Activated CD4-positive, alpha-beta T cell treated with anti-CD3 and anti-CD28 coated beads, Interleukin-2, amount 10 ng/mL, durations not matched to agents 7 days and 5 days (primary cell): ENCODE measurements around the gene GPX4. TPM values are rescaled to one million over a fixed set of nuclear protein-coding genes. Genes with fewer than 3 reads are reported as not detected.

Experiments
- CTCF ChIA-PET: fragments of 350-600 bp; sonication (Branson Sonifier 250); formaldehyde crosslinking; loops from one replicate; lab custom pipeline; 2021; ENCODE audit warnings: antibody characterized with exemption; lab: Charles Lee
- POLR2A ChIA-PET: fragments of 350-600 bp; sonication (Branson Sonifier 250); formaldehyde crosslinking; loops from one replicate; lab custom pipeline; 2021; ENCODE audit warnings: antibody characterized with exemption; lab: Charles Lee
- DNase-seq: peaks from one replicate; pipeline ENCODE4 v3.0.0-alpha.2; 2020
- H3K27ac Mint-ChIP-seq: one replicate; pipeline ENCODE4 v1.8.0; 2021; ENCODE audit warnings: mild to moderate bottlenecking, moderate library complexity, mixed read lengths
- H3K27me3 Mint-ChIP-seq: one replicate; pipeline ENCODE4 v1.8.0; 2021; ENCODE audit warnings: mixed read lengths
- H3K36me3 Mint-ChIP-seq: one replicate; pipeline ENCODE4 v1.8.0; 2021; ENCODE audit warnings: low read depth, mixed read lengths
- H3K4me1 Mint-ChIP-seq: one replicate; pipeline ENCODE4 v1.8.0; 2021; ENCODE audit warnings: mixed read lengths
- H3K4me3 Mint-ChIP-seq: one replicate; pipeline ENCODE4 v1.8.0; 2021; ENCODE audit warnings: mild to moderate bottlenecking, moderate library complexity, mixed read lengths
- H3K9me3 Mint-ChIP-seq: one replicate; pipeline ENCODE4 v1.8.0; 2021; ENCODE audit warnings: mixed read lengths
- total RNA-seq, 2 experiments: library from RNA; stranded (reverse); gene quantifications; one replicate each; pipeline ENCODE4 v1.2.3, GENCODE V29; 2021

Gene GPX4
- total RNA-seq, 2 experiments from 2014 or later: 106 to 114 TPM

DNA sequence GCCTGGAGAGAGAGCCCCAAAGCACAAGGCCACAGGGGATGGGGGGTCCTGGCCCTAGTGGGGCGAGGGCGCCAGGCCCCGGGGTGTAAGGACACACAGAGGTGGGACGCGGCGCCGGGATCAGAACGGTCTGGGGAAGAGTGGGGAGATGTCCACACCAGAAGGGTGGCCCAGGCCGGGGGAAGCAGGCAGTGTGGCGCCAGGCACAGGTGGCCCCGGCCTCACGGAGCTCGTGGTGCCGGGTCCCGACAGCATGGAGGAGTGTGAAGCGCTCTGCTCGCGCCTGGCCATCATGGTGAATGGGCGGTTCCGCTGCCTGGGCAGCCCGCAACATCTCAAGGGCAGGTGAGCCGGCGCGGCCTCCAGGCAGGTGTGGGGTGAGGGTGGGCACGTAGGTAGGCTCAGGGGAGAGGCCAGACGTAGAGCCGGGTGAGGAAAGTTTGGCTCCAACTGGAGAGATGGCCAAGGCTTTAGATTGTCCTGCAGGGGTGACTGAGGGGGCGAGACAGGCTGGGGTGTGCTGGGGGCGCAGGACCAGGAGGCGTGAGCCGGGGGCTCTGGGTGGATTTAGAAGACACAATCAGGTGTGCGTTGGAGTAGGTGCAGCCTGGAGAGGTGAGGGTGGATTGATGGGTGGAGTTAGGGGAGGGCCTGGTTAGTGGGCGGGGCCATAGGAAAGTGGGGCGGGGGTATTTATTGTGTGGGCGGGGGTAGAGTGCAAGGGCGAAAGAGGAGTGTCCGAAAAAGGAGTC lies 39.7 kb upstream of the GPX4 start:
- no peak for DNase-seq
- H3K36me3 Mint-ChIP-seq: peaks cover 27% of the 10 kb centered on the region
- no peak overlapping the region for H3K4me3 Mint-ChIP-seq
- peaks cover 38% of the 10 kb centered on the region for H3K4me1 Mint-ChIP-seq
- ChIA-PET POLR2A (no interaction called here), CTCF (interaction anchor here (0.9 to 4.7 kb wide), 20 partner anchors 8 to 200 kb away, joined by 3 to 72 read pairs (median 6); partner anchors contain the start of gene CNN2)
- no peaks in the 10 kb centered on the region for H3K9me3 Mint-ChIP-seq
- no peak overlapping the region for H3K27ac Mint-ChIP-seq
- H3K27me3 Mint-ChIP-seq: no peaks in the 10 kb centered on the region

DNA sequence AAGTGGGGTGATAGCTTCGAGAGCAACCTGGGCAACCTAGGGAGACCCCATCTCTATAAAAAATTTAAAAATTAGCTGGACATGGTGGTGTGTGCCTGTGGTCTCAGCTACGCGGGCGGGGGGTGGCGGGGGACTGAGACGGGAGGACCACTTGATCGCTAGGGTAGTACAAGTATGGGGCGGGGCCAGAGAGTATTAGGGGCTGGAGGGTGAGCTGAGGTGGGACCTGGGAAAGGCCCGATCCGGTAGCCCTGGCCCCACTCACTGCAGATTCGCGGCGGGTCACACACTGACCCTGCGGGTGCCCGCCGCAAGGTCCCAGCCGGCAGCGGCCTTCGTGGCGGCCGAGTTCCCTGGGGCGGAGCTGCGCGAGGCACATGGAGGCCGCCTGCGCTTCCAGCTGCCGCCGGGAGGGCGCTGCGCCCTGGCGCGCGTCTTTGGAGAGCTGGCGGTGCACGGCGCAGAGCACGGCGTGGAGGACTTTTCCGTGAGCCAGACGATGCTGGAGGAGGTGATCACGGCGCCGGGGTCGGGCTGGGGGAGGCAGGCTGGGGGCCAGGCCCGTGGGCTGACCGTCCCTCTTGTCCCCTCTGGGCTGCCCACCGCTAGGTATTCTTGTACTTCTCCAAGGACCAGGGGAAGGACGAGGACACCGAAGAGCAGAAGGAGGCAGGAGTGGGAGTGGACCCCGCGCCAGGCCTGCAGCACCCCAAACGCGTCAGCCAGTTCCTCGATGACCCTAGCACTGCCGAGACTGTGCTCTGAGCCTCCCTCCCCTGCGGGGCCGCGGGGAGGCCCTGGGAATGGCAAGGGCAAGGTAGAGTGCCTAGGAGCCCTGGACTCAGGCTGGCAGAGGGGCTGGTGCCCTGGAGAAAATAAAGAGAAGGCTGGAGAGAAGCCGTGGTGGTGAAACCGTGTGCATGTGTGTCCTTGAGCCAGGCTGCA lies 38.9 kb upstream of the GPX4 start:
- H3K9me3 Mint-ChIP-seq: no peaks in the 10 kb centered on the region
- ChIA-PET POLR2A (no interaction called here), CTCF (interaction anchor here (0.9 to 4.7 kb wide), 25 partner anchors 9 to 201 kb away, joined by 3 to 72 read pairs (median 5); partner anchors contain the start of gene CNN2)
- peak overlapping the region; percentile 55 for H3K4me3 Mint-ChIP-seq
- H3K4me1 Mint-ChIP-seq: peaks cover 39% of the 10 kb centered on the region
- peak overlapping the region; percentile 62 for H3K27ac Mint-ChIP-seq
- H3K27me3 Mint-ChIP-seq: no peaks in the 10 kb centered on the region
- DNase-seq: peak; percentile 70
- H3K36me3 Mint-ChIP-seq: peaks cover 28% of the 10 kb centered on the region

DNA sequence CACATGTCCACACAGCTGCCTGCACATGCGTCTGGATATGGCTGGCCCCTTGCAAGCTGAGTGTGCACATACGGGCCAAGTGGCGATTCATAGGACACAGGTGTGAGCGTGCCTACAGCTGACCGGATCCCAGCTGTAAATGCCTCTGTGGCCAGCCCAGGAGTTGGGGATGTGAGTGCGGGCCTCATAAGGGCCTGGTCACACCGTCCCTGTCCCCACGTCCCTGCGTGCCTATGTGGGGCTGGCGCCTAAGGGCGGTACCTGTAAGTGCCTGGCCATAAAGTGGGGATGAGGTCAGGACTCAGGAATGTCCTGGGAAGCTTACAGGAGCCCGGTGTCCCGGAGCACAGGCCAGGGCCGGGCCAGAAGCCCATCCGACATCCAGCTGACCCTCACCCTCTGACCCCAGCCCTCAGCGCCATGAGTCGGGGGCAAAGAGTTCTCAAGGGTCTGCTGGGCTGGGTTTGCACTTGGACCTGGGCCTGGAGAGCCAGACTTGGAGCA lies 38.1 kb upstream of the GPX4 start:
- H3K36me3 Mint-ChIP-seq: peaks cover 31% of the 10 kb centered on the region
- DNase-seq: no peak
- H3K27me3 Mint-ChIP-seq: no peaks in the 10 kb centered on the region
- peak overlapping the region; percentile 68 for H3K4me3 Mint-ChIP-seq
- ChIA-PET POLR2A (interaction anchor here (0.5 kb wide), 1 partner anchor 10 kb away, joined by 3 read pairs; no protein-coding TSS in a partner anchor), CTCF (interaction anchor here (0.6 to 4.7 kb wide), 17 partner anchors 9 to 208 kb away, joined by 3 to 72 read pairs (median 7); partner anchors contain the start of gene CNN2)
- peaks cover 44% of the 10 kb centered on the region for H3K4me1 Mint-ChIP-seq
- H3K9me3 Mint-ChIP-seq: no peaks in the 10 kb centered on the region
- H3K27ac Mint-ChIP-seq: peak overlapping the region; percentile 71

DNA sequence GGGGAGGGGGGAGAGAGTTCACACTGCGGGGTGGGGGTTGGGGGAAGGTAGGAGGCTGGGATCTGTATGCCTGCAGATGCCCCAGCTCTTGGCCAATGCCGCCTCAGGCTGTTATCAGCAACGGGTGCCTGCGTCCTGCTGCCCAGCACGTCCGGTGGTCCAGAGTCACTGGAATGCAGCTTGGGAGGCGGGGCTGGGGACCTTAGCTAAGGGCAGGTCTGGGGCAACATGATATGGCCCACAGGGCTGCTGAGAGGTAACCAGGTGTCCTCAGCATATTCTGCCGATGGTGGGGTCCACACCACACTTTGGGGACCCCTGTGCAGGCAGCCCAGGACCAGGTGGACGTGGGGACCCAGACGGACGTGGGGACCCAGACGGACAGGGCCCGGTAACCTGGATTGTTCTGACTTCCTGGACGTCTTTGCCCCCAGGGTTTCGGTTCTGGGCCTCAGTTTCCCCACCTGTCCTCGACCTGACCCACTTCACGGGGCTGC lies 37.5 kb upstream of the GPX4 start:
- H3K9me3 Mint-ChIP-seq: no peaks in the 10 kb centered on the region
- H3K4me3 Mint-ChIP-seq: peak overlapping the region; percentile 68
- POLR2A ChIA-PET: interaction anchor here (0.9 kb wide), 1 partner anchor 21 kb away, joined by 3 read pairs; no protein-coding TSS in a partner anchor
- peaks cover 44% of the 10 kb centered on the region for H3K4me1 Mint-ChIP-seq
- CTCF ChIA-PET: interaction anchor here (0.6 to 4.7 kb wide), 12 partner anchors 10 to 207 kb away, joined by 3 to 72 read pairs (median 8); partner anchors contain the start of genes ABCA7 and CNN2
- no peaks in the 10 kb centered on the region for H3K27me3 Mint-ChIP-seq
- H3K36me3 Mint-ChIP-seq: peaks cover 31% of the 10 kb centered on the region
- peak overlapping the region; percentile 71 for H3K27ac Mint-ChIP-seq
- no peak for DNase-seq

DNA sequence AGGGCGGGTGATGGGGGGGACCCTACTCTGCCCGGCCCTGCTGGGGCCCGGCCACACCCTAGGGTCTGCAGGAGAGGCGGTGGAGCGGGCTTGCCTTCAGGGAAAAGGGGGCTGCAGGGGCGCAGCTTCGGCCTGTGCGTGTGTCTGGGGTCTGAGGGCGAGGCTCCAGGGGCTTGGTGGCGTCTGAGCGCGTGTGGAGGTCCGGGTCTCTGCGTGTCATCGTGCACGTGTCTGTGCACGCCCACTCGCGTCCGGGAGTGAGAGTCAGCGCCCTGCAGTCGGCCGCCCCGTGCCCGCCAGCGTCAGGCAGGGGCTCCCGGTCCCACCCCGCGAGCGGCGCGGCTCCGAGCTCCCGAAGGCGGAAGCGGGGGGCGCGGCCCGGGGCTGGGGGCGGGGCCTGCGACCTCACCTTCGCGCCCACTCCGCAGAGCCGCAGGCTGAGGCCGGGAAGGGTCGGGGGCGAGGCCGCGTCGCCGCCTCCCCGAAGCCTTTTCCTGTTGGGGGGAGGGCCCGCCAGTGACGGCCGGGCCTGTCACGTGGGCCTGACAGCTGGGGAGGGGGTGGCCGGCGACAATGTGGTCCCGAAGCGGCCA lies 37.0 kb upstream of the GPX4 start, which contains the start of gene ARHGAP45:
Gene ARHGAP45, plus strand, starts transcription at position 420 of the 593 bp plus-strand sequence. CDS start 239 bp downstream, outside the sequence.
- Mint-ChIP-seq H3K4me1 (peaks cover 47% of the 10 kb centered on the region), H3K36me3 (peaks cover 33% of the 10 kb centered on the region)
- CTCF ChIA-PET: interaction anchor here (0.9 to 4.7 kb wide), 11 partner anchors 11 to 177 kb away, joined by 3 to 72 read pairs (median 6); partner anchors contain the start of genes ABCA7 and RNU6-2

DNA sequence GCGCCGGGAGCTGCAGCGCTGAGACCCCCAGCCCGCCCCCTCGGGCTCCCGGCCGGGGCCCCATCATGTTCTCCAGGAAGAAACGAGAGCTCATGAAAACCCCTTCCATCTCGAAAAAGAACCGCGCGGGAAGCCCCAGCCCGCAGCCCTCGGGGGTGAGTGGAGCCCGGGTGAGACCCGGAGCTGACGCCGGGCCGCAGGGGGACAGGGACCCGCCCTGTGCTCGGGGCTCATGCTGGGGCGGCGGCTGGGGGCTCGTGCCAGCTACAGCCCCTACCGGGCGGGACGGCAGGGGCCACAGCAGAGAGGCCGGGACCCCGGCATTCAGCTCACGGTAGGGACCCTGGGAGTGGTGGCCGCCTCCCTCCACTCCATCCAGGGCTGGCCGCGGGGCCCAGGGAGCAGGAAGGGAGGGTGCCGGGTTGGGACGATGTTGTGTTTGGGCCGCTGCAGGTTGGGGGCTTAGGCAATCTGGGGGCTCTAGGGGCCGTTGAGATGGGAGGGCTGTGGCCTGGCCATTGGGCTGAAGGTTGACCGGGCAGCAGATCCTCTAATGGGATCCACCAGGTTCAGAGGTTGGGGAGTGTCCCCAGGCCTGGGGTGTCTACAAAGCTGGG lies 36.3 kb upstream of the GPX4 start:
- Mint-ChIP-seq H3K4me1 (peaks cover 51% of the 10 kb centered on the region), H3K4me3 (peak overlapping the region; percentile 91), H3K27ac (peak overlapping the region; percentile 95), H3K9me3 (no peaks in the 10 kb centered on the region), H3K27me3 (no peaks in the 10 kb centered on the region), H3K36me3 (peaks cover 36% of the 10 kb centered on the region)
- no peak for DNase-seq
- CTCF ChIA-PET: interaction anchor here (0.6 to 4.7 kb wide), 10 partner anchors 11 to 204 kb away, joined by 3 to 72 read pairs (median 4); partner anchors contain the start of genes ABCA7 and RNU6-2
- POLR2A ChIA-PET: interaction anchor here (0.6 to 1.0 kb wide), 5 partner anchors 19 to 29 kb away, joined by 3 read pairs; no protein-coding TSS in a partner anchor

More for the DNA sequence above, 37.0 kb upstream of the GPX4 start, which contains the start of gene ARHGAP45:
- POLR2A ChIA-PET: interaction anchor here (0.6 to 1.0 kb wide), 3 partner anchors 20 to 28 kb away, joined by 3 read pairs; no protein-coding TSS in a partner anchor
- H3K27ac Mint-ChIP-seq: peak within 1 kb of the TSS; percentile 95
- H3K27me3 Mint-ChIP-seq: no peaks in the 10 kb centered on the region
- H3K9me3 Mint-ChIP-seq: no peaks in the 10 kb centered on the region
- DNase-seq: peak; percentile 88
- H3K4me3 Mint-ChIP-seq: peak within 1 kb of the TSS; percentile 91

DNA sequence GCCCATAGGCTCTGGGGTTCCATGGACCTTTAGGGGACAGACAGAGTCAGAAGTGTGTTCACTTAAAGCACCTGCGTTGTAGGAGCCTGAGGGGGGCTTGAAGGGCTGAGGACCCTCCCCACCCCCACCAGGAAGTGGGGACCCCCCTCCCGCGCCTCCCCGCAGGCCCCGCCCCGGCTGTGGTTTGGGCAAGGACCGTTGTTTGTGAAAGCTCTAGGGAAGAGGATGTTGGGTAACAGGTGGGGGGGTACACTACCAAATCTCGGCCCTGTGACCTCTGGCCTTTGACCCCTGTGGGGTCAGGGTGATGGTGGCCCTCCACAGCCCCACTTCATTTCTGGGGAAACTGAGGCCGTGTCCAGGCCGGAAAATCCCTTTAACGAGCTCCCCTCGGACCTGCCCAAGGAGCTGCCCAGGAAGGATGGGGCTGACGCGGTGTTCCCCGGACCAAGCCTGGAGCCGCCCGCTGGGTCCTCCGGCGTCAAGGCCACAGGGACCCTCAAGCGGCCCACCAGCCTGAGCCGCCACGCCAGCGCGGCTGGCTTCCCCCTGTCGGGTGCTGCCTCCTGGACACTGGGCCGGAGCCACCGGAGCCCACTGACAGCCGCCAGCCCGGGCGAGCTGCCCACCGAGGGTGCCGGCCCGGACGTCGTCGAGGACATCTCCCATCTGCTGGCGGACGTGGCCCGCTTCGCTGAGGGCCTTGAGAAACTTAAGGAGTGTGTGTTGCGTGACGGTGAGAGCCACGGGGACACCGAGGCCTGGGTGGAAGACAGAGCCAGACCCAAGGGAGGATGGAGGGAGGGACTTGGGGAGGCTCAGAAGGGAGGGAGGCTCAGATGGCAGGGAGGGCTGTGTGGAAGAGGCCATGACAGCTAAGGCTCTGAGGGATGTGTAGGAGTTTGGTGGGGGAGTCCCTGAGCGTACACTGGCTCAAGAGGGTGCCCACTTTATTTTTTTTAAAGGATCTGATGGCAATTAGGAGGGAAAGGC lies 35.5 kb upstream of the GPX4 start:
- peaks cover 58% of the 10 kb centered on the region for H3K4me1 Mint-ChIP-seq
- H3K9me3 Mint-ChIP-seq: no peaks in the 10 kb centered on the region
- peak; percentile 86 for DNase-seq
- peaks cover 43% of the 10 kb centered on the region for H3K36me3 Mint-ChIP-seq
- ChIA-PET POLR2A (interaction anchor here (0.6 to 1.0 kb wide), 4 partner anchors 18 to 405 kb away, joined by 3 read pairs; partner anchors contain the start of gene RNF126), CTCF (interaction anchor here (0.6 to 4.7 kb wide), 8 partner anchors 10 to 205 kb away, joined by 3 to 72 read pairs (median 4); partner anchors contain the start of gene RNU6-2)
- peak overlapping the region; percentile 91 for H3K4me3 Mint-ChIP-seq
- no peaks in the 10 kb centered on the region for H3K27me3 Mint-ChIP-seq
- H3K27ac Mint-ChIP-seq: peak overlapping the region; percentile 95

DNA sequence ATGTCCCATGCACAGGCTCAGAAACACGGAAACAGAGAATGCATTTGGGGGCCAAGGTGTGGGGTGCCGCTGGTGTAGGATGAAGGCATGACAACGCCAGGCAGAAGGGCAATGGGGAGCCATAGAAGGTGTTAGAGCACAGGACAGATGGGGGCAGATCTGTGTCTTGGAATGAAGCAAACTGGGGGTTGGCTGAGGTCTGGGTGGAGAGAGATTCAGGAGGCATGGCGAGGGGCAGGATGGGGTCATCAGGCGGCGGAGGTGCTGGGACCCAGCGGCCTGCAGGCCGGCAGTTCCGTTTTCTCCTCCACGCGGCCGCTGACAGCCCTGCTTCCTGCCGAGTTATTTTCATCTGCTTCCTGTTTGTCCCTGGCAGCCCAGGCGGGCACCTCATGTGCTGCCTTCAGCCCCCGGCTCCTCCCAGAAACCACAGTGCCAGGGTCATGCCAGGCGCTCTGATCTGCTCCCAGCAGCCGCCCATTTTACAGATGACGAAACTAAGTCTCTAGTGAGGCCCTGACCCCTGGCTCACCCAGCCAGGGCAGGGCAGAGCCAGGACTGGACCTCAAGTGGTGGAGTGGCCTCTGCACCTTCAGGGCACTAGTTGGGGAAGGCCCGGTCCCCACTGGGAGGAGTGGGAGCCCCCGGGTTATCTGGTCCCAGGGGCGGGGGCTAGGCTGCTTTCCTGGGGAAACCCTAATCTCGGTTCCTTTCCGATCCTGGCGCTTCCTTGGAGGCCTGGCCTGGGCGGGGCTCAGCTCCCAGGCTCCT lies 34.6 kb upstream of the GPX4 start:
- Mint-ChIP-seq H3K27me3 (no peaks in the 10 kb centered on the region), H3K27ac (peak overlapping the region; percentile 93), H3K9me3 (no peaks in the 10 kb centered on the region), H3K4me3 (peak overlapping the region; percentile 91), H3K36me3 (peaks cover 42% of the 10 kb centered on the region), H3K4me1 (peaks cover 57% of the 10 kb centered on the region)
- CTCF ChIA-PET: no interaction called here
- POLR2A ChIA-PET: interaction anchor here (0.7 kb wide), 1 partner anchor 406 kb away, joined by 3 read pairs; the partner anchor contains the start of gene RNF126
- peak; percentile 87 for DNase-seq

DNA sequence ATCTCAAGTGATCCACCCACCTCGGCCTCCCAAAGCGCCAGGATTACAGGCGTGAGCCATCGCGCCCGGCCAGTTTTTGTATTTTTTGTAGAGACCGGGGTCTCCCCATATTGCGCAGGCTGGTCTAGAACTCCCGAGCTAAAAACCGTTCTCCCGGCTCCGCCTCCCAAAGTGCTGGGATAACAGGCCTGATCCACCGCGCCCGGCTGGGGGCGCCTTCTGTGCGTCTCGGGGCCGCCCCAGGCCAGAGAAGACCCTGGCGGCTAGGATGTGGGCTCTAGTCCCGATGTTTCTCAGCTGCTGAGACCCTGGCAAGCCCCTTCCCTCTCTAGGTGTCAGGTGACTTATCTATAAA lies 33.2 kb upstream of the GPX4 start:
- POLR2A ChIA-PET: no interaction called here
- Mint-ChIP-seq H3K4me1 (peaks cover 49% of the 10 kb centered on the region), H3K4me3 (peak overlapping the region; percentile 40), H3K9me3 (no peaks in the 10 kb centered on the region), H3K27me3 (no peaks in the 10 kb centered on the region), H3K36me3 (peaks cover 44% of the 10 kb centered on the region), H3K27ac (no peak overlapping the region)
- DNase-seq: no peak
- CTCF ChIA-PET: interaction anchor here (0.7 to 1.3 kb wide), 2 partner anchors 14 to 31 kb away, joined by 3 read pairs; partner anchors contain the start of gene ABCA7
